Gastrocnemius medialis (tissue), 4 donors: ENCODE results near the gene ASCC1. TPM values are rescaled to one million over a fixed set of nuclear protein-coding genes. Genes with fewer than 3 reads are reported as not detected.
"Not testable (repeated sequence)": the region's sequence is repeated elsewhere in the genome, so short reads cannot be mapped to it uniquely, and the experiment has no call there.

ENCODE experiments used
- ATAC-seq, 2 donors: fragments of 150-250 bp; one replicate each; pipeline ENCODE4 v1.9.1; 2016
- DNase-seq, 2 donors: peaks; one replicate each; pipeline ENCODE4 v3.0.0-alpha.2; 2019
- H3K27ac ChIP-seq, 4 donors: fragments of 200-600 bp; sonication (generic); 1 replicate in 1 of 4; 2 replicates in 3 of 4; pipeline ENCODE4 v1.5.1; 2016 to 2018; ENCODE audit warnings: mild to moderate bottlenecking in 2 of 4, moderate library complexity in 1 of 4
- H3K27me3 ChIP-seq, 3 donors: fragments of 200-600 bp; sonication (generic) in 2 of 3; 1 replicate in 1 of 3; 2 replicates in 2 of 3; pipeline versions ENCODE4 v1.5.1 to v1.6.0; 2016 to 2019; ENCODE audit warnings: mild to moderate bottlenecking in 1 of 3, moderate library complexity in 1 of 3
- H3K36me3 ChIP-seq, 2 donors: fragments of 200-600 bp; sonication (generic) in 1 of 2; one replicate each; pipeline ENCODE4 v1.5.1; 2017 to 2018
- H3K4me1 ChIP-seq, 2 donors: fragments of 200-600 bp; sonication (generic) in 1 of 2; one replicate each; pipeline ENCODE4 v1.5.1; 2016 to 2017; ENCODE audit warnings: mild to moderate bottlenecking in 2 of 2
- H3K4me3 ChIP-seq, 4 donors: fragments of 200-600 bp; sonication (generic) in 3 of 4; 1 replicate in 1 of 4; 2 replicates in 3 of 4; pipeline ENCODE4 v1.5.1; 2016 to 2019; ENCODE audit warnings: mild to moderate bottlenecking in 2 of 4
- H3K9me3 ChIP-seq, 3 donors: fragments of 200-600 bp; sonication (generic) in 2 of 3; 1 replicate in 1 of 3; 2 replicates in 2 of 3; pipeline ENCODE4 v1.5.1; 2016 to 2019
- CTCF ChIP-seq, 5 experiments: fragments of 450-650 bp in 3 of 5; fragments of 200-600 bp in 2 of 5; sonication (generic) in 2 of 5; IDR thresholded peaks in 4 of 5; conservative IDR thresholded peaks in 1 of 5; 1 replicate in 4 of 5; 2 replicates in 1 of 5; pipeline ENCODE4 v1.5.1; 2016 to 2019; ENCODE audit warnings: antibody characterized with exemption in 5 of 5, mild to moderate bottlenecking in 3 of 5, moderate library complexity in 3 of 5
- POLR2A ChIP-seq, 2 donors: fragments of 450-650 bp; IDR thresholded peaks; one replicate each; pipeline ENCODE4 v1.6.1; 2017; ENCODE audit warnings: antibody characterized with exemption in 2 of 2, mild to moderate bottlenecking in 2 of 2, moderate library complexity in 2 of 2
- in situ Hi-C, 4 donors: fragments of 200-750 bp; cut with MboI; loops; one replicate each; pipeline versions ENCODE4 v1.15.0 to v1.8.0; 2017; ENCODE audit warnings: low sequenced_read_pairs in 4 of 4
- intact Hi-C: fragments of 100-400 bp; cut with DNase I; formaldehyde crosslinking; loops from one replicate; pipeline ENCODE4 v1.15.1; 2023; ENCODE audit warnings: low total_unique reads
- total RNA-seq, 4 donors: library from RNA; depleted of rRNA; stranded (reverse); fragments of >200 nt; gene quantifications; one replicate each; pipeline versions ENCODE4 v1.1.0 to v1.2.3, GENCODE V29; 2016

Gene ASCC1
- total RNA-seq, 4 donors from 2014 or later: 26.1 to 31.1 (median 29.6) TPM

- TF ChIP-seq POLR2A (IDR thresholded peaks at IDR 0.05): no peak
- no peak for TF ChIP-seq CTCF (IDR thresholded peaks at IDR 0.05 in 4 of 5, conservative IDR thresholded peaks at IDR 0.05 in 1 of 5)
- Histone ChIP-seq H3K27ac (peak overlapping the region in 3 of 4 donors; percentile 38 to 55 (median 38)), H3K9me3 (no peaks in the 10 kb centered on the region), H3K27me3 (no peaks in the 10 kb centered on the region), H3K36me3 (peaks cover 0 to 14% of the 10 kb centered on the region in 2 donors), H3K4me1 (peaks cover 5 to 6% of the 10 kb centered on the region in 2 donors), H3K4me3 (no peak overlapping the region)
- DNase-seq: no peak
- intact Hi-C loops (no loop called here), in situ Hi-C loops (no loop called here)
- peak; percentile 88 to 97 for ATAC-seq
Measured at GRCh38 chr10:72162978-72163377, 53.1 kb downstream of the ASCC1 start.

DNA sequence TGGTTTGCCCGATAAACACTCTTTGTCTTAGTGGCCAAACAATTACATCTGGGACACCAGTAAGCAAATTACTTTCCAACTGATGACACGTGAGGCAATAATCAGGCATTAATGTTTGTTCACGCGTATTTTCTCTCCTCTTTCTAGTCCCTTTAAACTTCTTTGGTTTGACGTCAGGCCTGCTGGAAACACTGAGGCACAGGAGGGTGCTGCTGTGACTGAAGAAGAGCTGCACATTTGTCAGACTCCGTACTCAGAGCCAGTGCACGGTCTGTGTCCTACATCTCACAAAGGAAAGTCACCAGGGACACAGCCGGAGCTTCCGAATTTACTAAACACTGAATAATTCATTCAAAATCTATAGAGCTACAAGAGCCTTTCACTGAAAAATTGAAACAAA lies 57.9 kb downstream of the ASCC1 start:
- Histone ChIP-seq H3K4me3 (no peak overlapping the region), H3K4me1 (peaks cover under 1% of the 10 kb centered on the region in 2 donors)
- ATAC-seq: no peak

GRCh38 chr10:72156223-72156622 lies 59.9 kb downstream of the ASCC1 start:
- H3K27me3 ChIP-seq: no peaks in the 10 kb centered on the region
- ATAC-seq: no peak
- no peak overlapping the region for H3K4me3 ChIP-seq
- intact Hi-C loops (no loop called here), in situ Hi-C loops (no loop called here)
- H3K36me3 ChIP-seq: peaks cover 0 to 11% of the 10 kb centered on the region in 2 donors
- no peaks in the 10 kb centered on the region for H3K4me1 ChIP-seq
- no peak for DNase-seq
- H3K27ac ChIP-seq: no peak overlapping the region
- TF ChIP-seq CTCF (IDR thresholded peaks at IDR 0.05 in 4 of 5, conservative IDR thresholded peaks at IDR 0.05 in 1 of 5) (no peak), POLR2A (IDR thresholded peaks at IDR 0.05) (no peak)
- H3K9me3 ChIP-seq: no peaks in the 10 kb centered on the region

More for the DNA sequence above, 57.9 kb downstream of the ASCC1 start:
- H3K27ac ChIP-seq: no peak overlapping the region
- no peaks in the 10 kb centered on the region for H3K27me3 ChIP-seq
- in situ Hi-C loops: no loop called here
- no peak for TF ChIP-seq CTCF (IDR thresholded peaks at IDR 0.05 in 4 of 5, conservative IDR thresholded peaks at IDR 0.05 in 1 of 5)
- no peak for TF ChIP-seq POLR2A (IDR thresholded peaks at IDR 0.05)
- H3K9me3 ChIP-seq: no peaks in the 10 kb centered on the region
- peaks cover 0 to 14% of the 10 kb centered on the region in 2 donors for H3K36me3 ChIP-seq
- intact Hi-C loops: no loop called here
- no peak for DNase-seq

- in situ Hi-C loops: no loop called here
- Histone ChIP-seq H3K36me3 (no peaks in the 10 kb centered on the region), H3K4me3 (no peak overlapping the region), H3K27me3 (no peaks in the 10 kb centered on the region), H3K4me1 (no peaks in the 10 kb centered on the region), H3K9me3 (no peaks in the 10 kb centered on the region), H3K27ac (no peak overlapping the region)
- ATAC-seq: no peak
- TF ChIP-seq CTCF (IDR thresholded peaks at IDR 0.05 in 4 of 5, conservative IDR thresholded peaks at IDR 0.05 in 1 of 5): no peak
- no peak for TF ChIP-seq POLR2A (IDR thresholded peaks at IDR 0.05)
- no peak for DNase-seq
- intact Hi-C loops: no loop called here
Measured at GRCh38 chr10:72152286-72152685, 63.8 kb downstream of the ASCC1 start.

- H3K4me1 ChIP-seq, intact Hi-C loops, H3K36me3 ChIP-seq, DNase-seq, H3K27ac ChIP-seq, ATAC-seq, H3K27me3 ChIP-seq, in situ Hi-C loops, H3K4me3 ChIP-seq, H3K9me3 ChIP-seq: not testable (repeated sequence)
Measured at GRCh38 chr10:72150746-72151478, 65.2 kb downstream of the ASCC1 start.

DNA sequence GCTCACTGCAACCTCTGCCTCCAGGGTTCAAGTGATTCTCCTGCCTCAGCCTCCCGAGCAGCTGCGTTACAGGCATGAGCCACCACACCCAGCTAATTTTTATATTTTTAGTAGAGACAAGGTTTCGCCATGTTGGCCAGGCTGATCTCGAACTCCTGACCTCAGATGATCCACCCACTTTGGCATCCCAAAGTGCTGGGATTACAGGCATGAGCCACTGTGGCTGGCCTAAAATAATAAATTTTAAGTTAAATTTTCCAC lies 68.8 kb downstream of the ASCC1 start:
- H3K4me3 ChIP-seq, H3K4me1 ChIP-seq, intact Hi-C loops, DNase-seq, H3K36me3 ChIP-seq, H3K27ac ChIP-seq, H3K9me3 ChIP-seq, ATAC-seq, H3K27me3 ChIP-seq: not testable (repeated sequence)
- in situ Hi-C loops: loop anchor here in 1 of 4 donors (25.0 kb wide), 1 partner anchor 190 kb away; no protein-coding TSS in a partner anchor
